Stimulated activated CD8-positive, alpha-beta memory T cell treated with anti-CD3 and anti-CD28 coated beads, Interleukin-12 subunit alpha, Interleukin-12 subunit beta, amount 100 ng/mL, for 24 hours (primary cell): ENCODE measurements around the gene PCYT2.
"Not testable (repeated sequence)": the region's sequence is repeated elsewhere in the genome, so short reads cannot be mapped to it uniquely, and the experiment has no call there.

Source experiments
- DNase-seq: peaks from one replicate; pipeline ENCODE4 v3.0.0-alpha.2; 2020; ENCODE audit errors: extremely low read depth

PCYT2 gene

GRCh38 chr17:81911277-81911961, at the start of gene PCYT2:
TSS of gene PCYT2 (minus strand) at chr17:81911399. CDS start at chr17:81911355, 44 bp downstream.
- peak; percentile 82 for DNase-seq

GRCh38 chr17:81960130-81960958, 49.1 kb upstream of the PCYT2 start:
- no peak for DNase-seq

GRCh38 chr17:81959362-81960129, 48.3 kb upstream of the PCYT2 start:
- DNase-seq = no peak

- no peak for DNase-seq
These were observed 47.6 kb upstream of the PCYT2 start for GRCh38 chr17:81958633-81959342.

- DNase-seq = no peak
These were observed 46.7 kb upstream of the PCYT2 start for GRCh38 chr17:81957691-81958432.

- no peak for DNase-seq
These were observed 45.7 kb upstream of the PCYT2 start for GRCh38 chr17:81956607-81957589.

GRCh38 chr17:81955756-81956544, 44.8 kb upstream of the PCYT2 start:
- no peak for DNase-seq

GRCh38 chr17:81955058-81955681, 44.0 kb upstream of the PCYT2 start:
- no peak for DNase-seq

GRCh38 chr17:81954131-81955057, 43.2 kb upstream of the PCYT2 start:
- no peak for DNase-seq

GRCh38 chr17:81953443-81953842, 42.2 kb upstream of the PCYT2 start:
- not testable (repeated sequence) for DNase-seq

GRCh38 chr17:81952792-81953228, 41.6 kb upstream of the PCYT2 start:
- DNase-seq = no peak

GRCh38 chr17:81951785-81952684, 40.8 kb upstream of the PCYT2 start:
- no peak for DNase-seq

- no peak for DNase-seq
These were observed 39.3 kb upstream of the PCYT2 start for GRCh38 chr17:81950501-81950900.

GRCh38 chr17:81948635-81949378, 37.6 kb upstream of the PCYT2 start:
- no peak for DNase-seq

- DNase-seq = no peak
These were observed 36.0 kb upstream of the PCYT2 start, which contains the start of gene MYADML2 for GRCh38 chr17:81947189-81947588. TSS of gene MYADML2 (minus strand) at chr17:81947233. CDS start at chr17:81941741, 5,492 bp downstream.
